NCI-H2196 (cell line): ENCODE data around the gene SLC66A1.

Experiments
- DNase-seq: peaks from one replicate; lab custom pipeline; 2025; ENCODE audit not compliant: unreplicated experiment; lab: John Stamatoyannopoulos, UW

The SLC66A1 gene

GRCh38 chr1:19375631-19376400 is 63.7 kb downstream of the SLC66A1 start:
- DNase-seq: no peak

GRCh38 chr1:19376428-19377372 is 64.6 kb downstream of the SLC66A1 start:
- DNase-seq: no peak

GRCh38 chr1:19377812-19378718 is 65.9 kb downstream of the SLC66A1 start:
- no peak for DNase-seq
